H1 (cell line): ENCODE measurements around the gene PPM1G. TPM values are rescaled to one million over a fixed set of nuclear protein-coding genes. Genes with fewer than 3 reads are reported as not detected.

ENCODE experiments used
- ATF2 ChIP-seq: IDR thresholded peaks from 2 replicates; pipeline ENCODE4 v1.6.1; 2012; ENCODE audit warnings: low read length, inconsistent platforms
- BCL11A ChIP-seq, 2 experiments: IDR thresholded peaks; one replicate each; pipeline ENCODE4 v1.6.1; 2011; ENCODE audit warnings: low read depth in 2 of 2, low read length in 2 of 2, mild to moderate bottlenecking in 2 of 2
- CHD7 ChIP-seq: fragments of 300-600 bp; sonication (generic); IDR thresholded peaks from 2 replicates; pipeline ENCODE4 v1.7.1; 2012; ENCODE audit warnings: low read length, moderate library complexity, mild to moderate bottlenecking, inconsistent platforms; ENCODE audit not compliant: insufficient replicate concordance
- JUN ChIP-seq: IDR thresholded peaks from 2 replicates; pipeline ENCODE4 v1.6.1; 2011; ENCODE audit warnings: low read depth, mild to moderate bottlenecking, improper control_type of control experiment, low read length
- KDM4A ChIP-seq: IDR thresholded peaks from one replicate; pipeline ENCODE4 v1.7.1; 2012; ENCODE audit warnings: low read depth, mild to moderate bottlenecking, moderate library complexity, low read length, inconsistent platforms; ENCODE audit not compliant: severe bottlenecking
- MAFK ChIP-seq: IDR thresholded peaks from 2 replicates; pipeline ENCODE4 v1.6.1; 2012; ENCODE audit warnings: low read depth, mild to moderate bottlenecking, improper control_type of control experiment, low read length
- POLR2A ChIP-seq, 2 experiments: IDR thresholded peaks; 1 replicate in 1 of 2; 2 replicates in 1 of 2; pipeline ENCODE4 v1.6.1; 2011; ENCODE audit warnings: low read depth in 2 of 2, low read length in 2 of 2, mild to moderate bottlenecking in 2 of 2; ENCODE audit errors: control extremely low read depth in 1 of 2
- POU5F1 ChIP-seq: IDR thresholded peaks from 2 replicates; pipeline ENCODE4 v1.6.1; 2011; ENCODE audit warnings: low read depth, mild to moderate bottlenecking, low read length, moderate library complexity
- polyA plus RNA-seq, 7 experiments: library from polyadenylated mRNA; depleted of rRNA in 3 of 7; stranded (reverse) in 5 of 7; unstranded in 2 of 7; fragments of >200 nt in 5 of 7; fragments of 200-250 nt in 2 of 7; gene quantifications; 1 replicate in 5 of 7; 2 replicates in 1 of 7; 4 replicates in 1 of 7; pipeline versions ENCODE4 v1.2.1 to v1.2.3, GENCODE V29; 2011 to 2013; ENCODE audit warnings: missing spikeins in 2 of 7, mixed read lengths in 2 of 7
- total RNA-seq: library from RNA; stranded (reverse); fragmentation: NEBNext Ultra II Directional; extraction: Animal tissue kit (Norgen Biotek cat#: 25700); gene quantifications from 2 replicates; pipeline ENCODE4 v1.2.1, GENCODE V29; 2021

Gene PPM1G
- total and polyA plus RNA-seq, 2 of the 8 experiments (the other 6 are each of a cell fraction or from before 2014, with no cell fraction given): 73.3 to 203 TPM

DNA sequence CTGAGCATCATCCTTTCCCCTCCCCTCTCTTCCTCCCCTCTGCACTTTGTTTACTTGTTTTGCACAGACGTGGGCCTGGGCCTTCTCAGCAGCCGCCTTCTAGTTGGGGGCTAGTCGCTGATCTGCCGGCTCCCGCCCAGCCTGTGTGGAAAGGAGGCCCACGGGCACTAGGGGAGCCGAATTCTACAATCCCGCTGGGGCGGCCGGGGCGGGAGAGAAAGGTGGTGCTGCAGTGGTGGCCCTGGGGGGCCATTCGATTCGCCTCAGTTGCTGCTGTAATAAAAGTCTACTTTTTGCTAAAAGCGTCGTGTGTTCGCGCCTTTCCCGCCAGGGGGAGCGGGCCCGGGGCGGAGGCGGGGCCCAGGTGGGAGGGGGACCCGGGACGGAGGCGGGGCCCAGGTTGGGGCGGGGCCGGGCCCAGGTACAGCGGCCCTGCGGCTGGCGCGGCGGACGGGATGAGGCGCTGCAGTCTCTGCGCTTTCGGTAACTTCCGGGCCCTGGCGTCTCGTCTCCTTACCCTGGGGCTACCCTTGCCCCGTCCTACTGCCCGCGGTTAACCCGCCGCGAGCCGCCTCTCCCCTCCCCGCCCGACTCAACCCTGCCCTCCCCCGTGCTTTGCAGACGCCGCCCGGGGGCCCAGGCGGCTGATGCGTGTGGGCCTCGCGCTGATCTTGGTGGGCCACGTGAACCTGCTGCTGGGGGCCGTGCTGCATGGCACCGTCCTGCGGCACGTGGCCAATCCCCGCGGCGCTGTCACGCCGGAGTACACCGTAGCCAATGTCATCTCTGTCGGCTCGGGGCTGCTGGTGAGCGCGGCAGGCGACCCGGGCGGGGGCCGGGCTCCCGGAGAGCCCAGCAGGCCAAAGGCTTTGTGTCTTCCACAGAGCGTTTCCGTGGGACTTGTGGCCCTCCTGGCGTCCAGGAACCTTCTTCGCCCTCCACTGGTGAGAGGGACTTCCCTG, 32.8 kb upstream of the PPM1G start, which contains the start of gene KRTCAP3 (continued):
- TF ChIP-seq KDM4A (peak; percentile 76), JUN (no peak), BCL11A (IDR thresholded peaks at IDR 0.05; ENCODE audit: low read depth in 2 of 2, low read length in 2 of 2) (no peak), CHD7 (no peak), ATF2 (no peak), MAFK (no peak), POLR2A (IDR thresholded peaks at IDR 0.05; ENCODE audit: control extremely low read depth in 1 of 2, low read depth in 2 of 2, low read length in 2 of 2) (peak; percentile 40 to 57; a peak in 2 of 3 replicates), POU5F1 (no peak)
